Right lobe of liver (tissue), 6 donors: ENCODE measurements around the gene SHOC1. TPM values are rescaled to one million over a fixed set of nuclear protein-coding genes. Genes with fewer than 3 reads are reported as not detected.

Experiments used
- ATAC-seq, 4 donors: fragments of 200-7000 bp; cut with Tn5 transposase; one replicate each; pipeline ENCODE4 v1.9.1; 2020; ENCODE audit warnings: mild to moderate bottlenecking in 4 of 4, moderate library complexity in 4 of 4
- DNase-seq, 3 donors: peaks; one replicate each; pipeline ENCODE4 v3.0.0-alpha.2; 2020
- H3K27ac ChIP-seq, 3 donors: fragments of 200-600 bp; one replicate each; pipeline ENCODE4 v1.8.0; 2022
- H3K27me3 ChIP-seq, 2 donors: fragments of 200-600 bp; one replicate each; pipeline ENCODE4 v1.8.0; 2022
- H3K36me3 ChIP-seq, 4 donors: fragments of 200-600 bp; sonication (generic) in 1 of 4; one replicate each; pipeline versions ENCODE4 v1.5.1 to v1.8.0; 2017 to 2022; ENCODE audit warnings: control low read depth in 1 of 4
- H3K4me1 ChIP-seq, 4 donors: fragments of 200-600 bp; sonication (generic) in 1 of 4; one replicate each; pipeline versions ENCODE4 v1.5.1 to v1.8.0; 2017 to 2022; ENCODE audit warnings: control low read depth in 1 of 4
- H3K4me3 ChIP-seq, 3 donors: fragments of 200-600 bp; one replicate each; pipeline ENCODE4 v1.8.0; 2022
- H3K9me3 ChIP-seq, 4 donors: fragments of 200-600 bp; sonication (generic) in 1 of 4; one replicate each; pipeline versions ENCODE4 v1.5.1 to v1.8.0; 2017 to 2022; ENCODE audit warnings: control low read depth in 1 of 4
- CTCF ChIP-seq, 4 donors: fragments of 200-600 bp in 3 of 4; fragments of 450-650 bp in 1 of 4; IDR thresholded peaks; one replicate each; pipeline versions ENCODE4 v1.5.1 to v1.8.0; 2016 to 2022; ENCODE audit warnings: antibody characterized with exemption in 4 of 4, mild to moderate bottlenecking in 2 of 4
- POLR2A ChIP-seq: fragments of 450-650 bp; IDR thresholded peaks from one replicate; pipeline ENCODE4 v1.6.1; 2017; ENCODE audit warnings: antibody characterized with exemption, mild to moderate bottlenecking
- WGBS: methylation state at CpG from one replicate; pipeline ENCODE4 v1.1.6; 2018; ENCODE audit warnings: low coverage, low lambda C conversion rate; ENCODE audit not compliant: insufficient coverage; ENCODE audit errors: missing lambda C conversion rate; 5-methylcytosine and 5-hydroxymethylcytosine counted together
- intact Hi-C, 2 donors: fragments of 100-400 bp; cut with DNase I; formaldehyde crosslinking; loops; one replicate each; pipeline versions ENCODE4 v1.11.2 to v1.14.1; 2022
- total RNA-seq, 6 experiments: library from RNA; depleted of rRNA in 2 of 6; stranded (reverse); fragments of >200 nt in 2 of 6; fragmentation: NEBNext Ultra II Directional in 3 of 6; extraction: Animal tissue kit (Norgen Biotek cat#: 25700) in 3 of 6; gene quantifications; one replicate each; pipeline versions ENCODE4 v1.1.0 to v1.2.4, GENCODE V29; 2016 to 2023
- donor health status: DM: no; HTN: yes; CAD: no.
- donor health status: DM: no; HTN: no; CAD: no.
- donor health status: DM: no; HTN: no; CAD: no.
- donor health status: DM: no; HTN: yes; CAD: no.
- donor health status: DM: no; HTN: yes; CAD: no.

The SHOC1 gene
- total RNA-seq, 6 experiments from 2014 or later, result not detected

GRCh38 chr9:111839987-111840386 is 45.2 kb upstream of the SHOC1 start:
- Histone ChIP-seq H3K9me3 (no peaks in the 10 kb centered on the region), H3K27me3 (no peaks in the 10 kb centered on the region), H3K4me1 (no peaks in the 10 kb centered on the region), H3K27ac (no peak overlapping the region), H3K4me3 (no peak overlapping the region), H3K36me3 (no peaks in the 10 kb centered on the region)
- DNase-seq (no peak), ATAC-seq (no peak)
- WGBS, result 64% methylated on average over 2 of the region's 2 CpGs
- intact Hi-C loops, result no loop called here
- TF ChIP-seq POLR2A (no peak), CTCF (IDR thresholded peaks at IDR 0.05) (no peak)

- DNase-seq, result peak in 1 of 3 donors; percentile 31
Observed at GRCh38 chr9:111839387-111839786, 44.6 kb upstream of the SHOC1 start.

GRCh38 chr9:111838439-111838838 is 43.7 kb upstream of the SHOC1 start:
- H3K4me1 ChIP-seq, result no peaks in the 10 kb centered on the region
- no peak overlapping the region for H3K4me3 ChIP-seq
- ATAC-seq (peak in 1 of 4 donors; percentile 40), DNase-seq (no peak)
- 65% methylated on average over 2 of the region's 2 CpGs for WGBS
- H3K36me3 ChIP-seq, result no peaks in the 10 kb centered on the region
- intact Hi-C loops, result no loop called here
- H3K27me3 ChIP-seq, result no peaks in the 10 kb centered on the region
- H3K27ac ChIP-seq, result no peak overlapping the region
- H3K9me3 ChIP-seq, result no peaks in the 10 kb centered on the region
- no peak for TF ChIP-seq POLR2A
- TF ChIP-seq CTCF (IDR thresholded peaks at IDR 0.05), result no peak

More at GRCh38 chr9:111839387-111839786, 44.6 kb upstream of the SHOC1 start:
- peak; percentile 35 to 71 (median 48) for ATAC-seq
- Histone ChIP-seq H3K27me3 (no peaks in the 10 kb centered on the region), H3K4me1 (no peaks in the 10 kb centered on the region), H3K27ac (no peak overlapping the region), H3K36me3 (no peaks in the 10 kb centered on the region), H3K9me3 (no peaks in the 10 kb centered on the region), H3K4me3 (no peak overlapping the region)
- 13% methylated on average over 1 of the region's 6 CpGs for WGBS
- intact Hi-C loops, result no loop called here
- no peak for TF ChIP-seq POLR2A
- no peak for TF ChIP-seq CTCF (IDR thresholded peaks at IDR 0.05)

- ATAC-seq (no peak), DNase-seq (no peak)
- Histone ChIP-seq H3K27ac (no peak overlapping the region), H3K4me3 (no peak overlapping the region), H3K9me3 (no peaks in the 10 kb centered on the region), H3K36me3 (no peaks in the 10 kb centered on the region), H3K27me3 (no peaks in the 10 kb centered on the region), H3K4me1 (no peaks in the 10 kb centered on the region)
- TF ChIP-seq CTCF (IDR thresholded peaks at IDR 0.05) (no peak), POLR2A (no peak)
- intact Hi-C loops, result no loop called here
- 53% methylated on average over 2 of the region's 2 CpGs for WGBS
Observed at GRCh38 chr9:111836311-111836710, 41.6 kb upstream of the SHOC1 start.

GRCh38 chr9:111833941-111834340 is 39.2 kb upstream of the SHOC1 start:
- Histone ChIP-seq H3K4me3 (no peak overlapping the region), H3K9me3 (no peaks in the 10 kb centered on the region), H3K36me3 (no peaks in the 10 kb centered on the region), H3K27me3 (no peaks in the 10 kb centered on the region), H3K4me1 (no peaks in the 10 kb centered on the region), H3K27ac (no peak overlapping the region)
- TF ChIP-seq CTCF (IDR thresholded peaks at IDR 0.05) (no peak), POLR2A (no peak)
- intact Hi-C loops, result no loop called here
- DNase-seq (no peak), ATAC-seq (no peak)
- WGBS, result 91% methylated on average over 2 of the region's 4 CpGs
